ENCODE measurements around the gene HOXB4. TPM values are rescaled to one million over a fixed set of nuclear protein-coding genes. Genes with fewer than 3 reads are reported as not detected.

Gene HOXB4
- total RNA-seq, 2 donors from 2014 or later = 0.41 to 1.1 TPM

- H3K9me3 ChIP-seq = no peaks in the 10 kb centered on the region
- H3K27ac ChIP-seq = peak overlapping the region in 1 of 2 donors; percentile 48
- H3K36me3 ChIP-seq = no peaks in the 10 kb centered on the region
- H3K27me3 ChIP-seq (replicated peaks; ENCODE audit: insufficient read depth) = peaks cover 53% of the 10 kb centered on the region
- WGBS = 4% methylated on average over 22 of the region's 22 CpGs
- TF ChIP-seq POLR2AphosphoS5 (IDR thresholded peaks at IDR 0.05) (no peak), CTCF (IDR thresholded peaks at IDR 0.05) (no peak), POLR2A (IDR thresholded peaks at IDR 0.05) (no peak)
- peaks cover 3% of the 10 kb centered on the region for H3K4me1 ChIP-seq (replicated peaks)
- H3K4me3 ChIP-seq = peak overlapping the region; percentile 9 to 28
- no peak for DNase-seq (ENCODE audit: low spot score)
- intact Hi-C loops (cut with DNase I) = no loop called here
These were observed 33.1 kb upstream of the HOXB4 start for GRCh38 chr17:48611213-48611612.

- peak within 1 kb of the TSS; percentile 9 to 28 for H3K4me3 ChIP-seq
- TF ChIP-seq POLR2A (IDR thresholded peaks at IDR 0.05) (no peak), POLR2AphosphoS5 (IDR thresholded peaks at IDR 0.05) (peak; percentile 3), CTCF (IDR thresholded peaks at IDR 0.05) (no peak)
- H3K27ac ChIP-seq = peak within 1 kb of the TSS in 1 of 2 donors; percentile 48
- H3K9me3 ChIP-seq = no peaks in the 10 kb centered on the region
- no peaks in the 10 kb centered on the region for H3K36me3 ChIP-seq
- DNase-seq (ENCODE audit: low spot score) = no peak
- H3K4me1 ChIP-seq (replicated peaks) = peaks cover 3% of the 10 kb centered on the region
- WGBS = under 1% methylated on average over 79 of the region's 79 CpGs
- intact Hi-C loops (cut with DNase I) = no loop called here
- H3K27me3 ChIP-seq (replicated peaks; ENCODE audit: insufficient read depth) = peaks cover 54% of the 10 kb centered on the region
These were observed 32.4 kb upstream of the HOXB4 start, which contains the start of gene HOXB7 for GRCh38 chr17:48610282-48611211. Gene HOXB7 (minus strand): TSS chr17:48611017. CDS start chr17:48610918, 99 bp downstream.

- Histone ChIP-seq H3K27me3 (replicated peaks; ENCODE audit: insufficient read depth) (peaks cover 59% of the 10 kb centered on the region), H3K36me3 (no peaks in the 10 kb centered on the region), H3K9me3 (no peaks in the 10 kb centered on the region), H3K4me3 (peak overlapping the region; percentile 9 to 28), H3K27ac (peak overlapping the region in 1 of 2 donors; percentile 48), H3K4me1 (replicated peaks) (peaks cover 3% of the 10 kb centered on the region)
- intact Hi-C loops (cut with DNase I) = no loop called here
- 11% methylated on average over 15 of the region's 15 CpGs for WGBS
- TF ChIP-seq CTCF (IDR thresholded peaks at IDR 0.05) (no peak), POLR2A (IDR thresholded peaks at IDR 0.05) (no peak), POLR2AphosphoS5 (IDR thresholded peaks at IDR 0.05) (no peak)
- no peak for DNase-seq (ENCODE audit: low spot score)
These were observed 31.7 kb upstream of the HOXB4 start for GRCh38 chr17:48609759-48610281.

- Histone ChIP-seq H3K27me3 (replicated peaks; ENCODE audit: insufficient read depth) (peaks cover 55% of the 10 kb centered on the region), H3K27ac (no peak overlapping the region), H3K36me3 (no peaks in the 10 kb centered on the region), H3K4me3 (no peak overlapping the region), H3K9me3 (no peaks in the 10 kb centered on the region), H3K4me1 (replicated peaks) (peaks cover 3% of the 10 kb centered on the region)
- TF ChIP-seq CTCF (IDR thresholded peaks at IDR 0.05) (no peak), POLR2AphosphoS5 (IDR thresholded peaks at IDR 0.05) (no peak), POLR2A (IDR thresholded peaks at IDR 0.05) (no peak)
- DNase-seq (ENCODE audit: low spot score) = no peak
- intact Hi-C loops (cut with DNase I) = no loop called here
These were observed 30.9 kb upstream of the HOXB4 start for GRCh38 chr17:48609033-48609432.

Measured in prostate gland (tissue), 2 donors.